HG03460 (cell line): Measurements from ENCODE around the gene GANC.
"Not testable (repeated sequence)": the region's sequence is repeated elsewhere in the genome, so short reads cannot be mapped to it uniquely, and the experiment has no call there.

Experiments used
- ATAC-seq: cut with Tn5 transposase; IDR thresholded peaks from one replicate; pipeline ENCODE4 v1.9.1; 2021; ENCODE audit not compliant: unreplicated experiment

The GANC gene

GRCh38 chr15:42272939-42273899 lies at the start of gene GANC, which contains the start of gene TMEM87A:
Gene GANC (plus strand): TSS chr15:42273201. CDS start chr15:42274482, 1,281 bp downstream.
Gene TMEM87A (minus strand): TSS chr15:42273433. CDS start chr15:42273398, 35 bp downstream.
- ATAC-seq = peak; percentile 89

GRCh38 chr15:42226648-42227047 lies 46.4 kb upstream of the GANC start:
- no peak for ATAC-seq

- no peak for ATAC-seq
Observed at GRCh38 chr15:42228036-42228435, 45.0 kb upstream of the GANC start.

- not testable (repeated sequence) for ATAC-seq
Observed at GRCh38 chr15:42228981-42229380, 44.0 kb upstream of the GANC start.

GRCh38 chr15:42231088-42231487 lies 41.9 kb upstream of the GANC start:
- ATAC-seq = no peak

- ATAC-seq = no peak
Observed at GRCh38 chr15:42232606-42233005, 40.4 kb upstream of the GANC start.

GRCh38 chr15:42233107-42233506 lies 39.9 kb upstream of the GANC start:
- no peak for ATAC-seq

GRCh38 chr15:42239528-42240182 lies 33.3 kb upstream of the GANC start:
- no peak for ATAC-seq

GRCh38 chr15:42240823-42241222 lies 32.2 kb upstream of the GANC start:
- ATAC-seq = no peak

- ATAC-seq = no peak
Observed at GRCh38 chr15:42253300-42253699, 19.7 kb upstream of the GANC start.

GRCh38 chr15:42264795-42265194 lies 8.2 kb upstream of the GANC start:
- ATAC-seq = no peak

GRCh38 chr15:42267286-42267685 lies 5.7 kb upstream of the GANC start:
- no peak for ATAC-seq

- no peak for ATAC-seq
Observed at GRCh38 chr15:42270551-42270950, 2.5 kb upstream of the GANC start.

GRCh38 chr15:42270996-42271395 lies 2.0 kb upstream of the GANC start:
- ATAC-seq = no peak

GRCh38 chr15:42273900-42274701 lies 1.1 kb downstream of the GANC start:
- peak; percentile 27 for ATAC-seq

GRCh38 chr15:42274702-42274989 lies 1.6 kb downstream of the GANC start:
- no peak for ATAC-seq

- ATAC-seq = no peak
Observed at GRCh38 chr15:42275780-42276391, 2.9 kb downstream of the GANC start.

GRCh38 chr15:42276762-42277161 lies 3.8 kb downstream of the GANC start:
- no peak for ATAC-seq

GRCh38 chr15:42279234-42279723 lies 6.3 kb downstream of the GANC start:
- ATAC-seq = no peak

GRCh38 chr15:42282344-42282743 lies 9.3 kb downstream of the GANC start:
- ATAC-seq = no peak

GRCh38 chr15:42282926-42283325 lies 9.9 kb downstream of the GANC start:
- no peak for ATAC-seq
